Esophagus mucosa (tissue), 1 donor: ENCODE results near the gene TRIM59. TPM values are rescaled to one million over a fixed set of nuclear protein-coding genes. Genes with fewer than 3 reads are reported as not detected.

Experiments used
- ATAC-seq: fragments of 200-7000 bp; cut with Tn5 transposase; one replicate; pipeline ENCODE4 v1.9.1; 2020
- total RNA-seq: library from RNA; stranded (reverse); gene quantifications from one replicate; pipeline ENCODE4 v1.2.4, GENCODE V29; 2023
- donor health status: DM: yes; HTN: yes; CAD: no.

The TRIM59 gene
- total RNA-seq = 10.3 TPM

GRCh38 chr3:160449636-160450598, at the start of gene TRIM59:
Gene TRIM59 (minus strand): TSS chr3:160449786. CDS start chr3:160439183, 10,603 bp downstream.
- peak; percentile 99 for ATAC-seq

GRCh38 chr3:160498202-160498601, 48.6 kb upstream of the TRIM59 start:
- no peak for ATAC-seq

- no peak for ATAC-seq
Measured at GRCh38 chr3:160490166-160490565, 40.6 kb upstream of the TRIM59 start.

GRCh38 chr3:160486459-160486869, 36.9 kb upstream of the TRIM59 start:
- no peak for ATAC-seq

GRCh38 chr3:160482796-160483195, 33.2 kb upstream of the TRIM59 start:
- no peak for ATAC-seq

GRCh38 chr3:160481856-160482255, 32.3 kb upstream of the TRIM59 start:
- ATAC-seq = no peak

- no peak for ATAC-seq
Measured at GRCh38 chr3:160480931-160481330, 31.3 kb upstream of the TRIM59 start.

GRCh38 chr3:160479376-160479775, 29.8 kb upstream of the TRIM59 start:
- no peak for ATAC-seq

GRCh38 chr3:160478338-160478737, 28.8 kb upstream of the TRIM59 start:
- no peak for ATAC-seq

GRCh38 chr3:160477750-160478149, 28.2 kb upstream of the TRIM59 start:
- ATAC-seq = no peak

GRCh38 chr3:160475884-160476283, 26.3 kb upstream of the TRIM59 start:
- ATAC-seq = no peak

- no peak for ATAC-seq
Measured at GRCh38 chr3:160475153-160475552, 25.6 kb upstream of the TRIM59 start.

GRCh38 chr3:160474416-160474838, 24.8 kb upstream of the TRIM59 start:
- ATAC-seq = no peak

GRCh38 chr3:160473978-160474377, 24.4 kb upstream of the TRIM59 start:
- no peak for ATAC-seq

- ATAC-seq = no peak
Measured at GRCh38 chr3:160473221-160473620, 23.6 kb upstream of the TRIM59 start.

- ATAC-seq = no peak
Measured at GRCh38 chr3:160472344-160472743, 22.8 kb upstream of the TRIM59 start.

GRCh38 chr3:160471892-160472291, 22.3 kb upstream of the TRIM59 start:
- no peak for ATAC-seq

GRCh38 chr3:160470181-160470580, 20.6 kb upstream of the TRIM59 start:
- ATAC-seq = no peak

- no peak for ATAC-seq
Measured at GRCh38 chr3:160464971-160465370, 15.4 kb upstream of the TRIM59 start.

GRCh38 chr3:160464321-160464720, 14.7 kb upstream of the TRIM59 start:
- ATAC-seq = no peak

- ATAC-seq = peak; percentile 18
Measured at GRCh38 chr3:160460033-160460432, 10.4 kb upstream of the TRIM59 start.

- no peak for ATAC-seq
Measured at GRCh38 chr3:160459450-160459970, 9.9 kb upstream of the TRIM59 start.

- no peak for ATAC-seq
Measured at GRCh38 chr3:160458151-160458550, 8.6 kb upstream of the TRIM59 start.

- ATAC-seq = no peak
Measured at GRCh38 chr3:160455846-160456245, 6.3 kb upstream of the TRIM59 start.
